Measurements from ENCODE around the gene MAEA.

The MAEA gene

GRCh38 chr4:1296324-1297022 is 6.8 kb downstream of the MAEA start:
- Histone ChIP-seq H3K9me3 (ENCODE audit: insufficient read depth, low read depth, low read length) (no peaks in the 10 kb centered on the region), H3K4me3 (ENCODE audit: low read length, poor library complexity, severe bottlenecking) (no peak overlapping the region), H3F3A (ENCODE audit: low read depth) (no peaks in the 10 kb centered on the region), H3K9ac (ENCODE audit: low read depth, low read length, poor library complexity, severe bottlenecking) (no peak overlapping the region), H3K4me1 (ENCODE audit: insufficient read depth, low read length, poor library complexity, severe bottlenecking) (peaks cover 30% of the 10 kb centered on the region), H2AFZ (ENCODE audit: low read length) (no peak overlapping the region), H3K79me2 (ENCODE audit: insufficient read depth, low read length) (peaks cover 94% of the 10 kb centered on the region), H3K27me3 (ENCODE audit: insufficient read depth, low read length, poor library complexity, severe bottlenecking) (no peaks in the 10 kb centered on the region), H3K9me2 (replicated peaks; ENCODE audit: low read depth, low read length) (no peaks in the 10 kb centered on the region), H4K20me1 (ENCODE audit: insufficient read depth, low read length, poor library complexity, severe bottlenecking) (peaks cover 56% of the 10 kb centered on the region), H3K4me2 (ENCODE audit: low read depth, low read length, poor library complexity, severe bottlenecking) (no peak overlapping the region), H3K36me3 (ENCODE audit: insufficient read depth, low read length) (peaks cover 17% of the 10 kb centered on the region; the same call in 1 of the 2 replicates)
- TF ChIP-seq EZH2phosphoT487 (IDR thresholded peaks at IDR 0.05; ENCODE audit: borderline replicate concordance), result no peak
- TF ChIP-seq CTCF (conservative IDR thresholded peaks at IDR 0.05; ENCODE audit: low read length), result no peak

DNA sequence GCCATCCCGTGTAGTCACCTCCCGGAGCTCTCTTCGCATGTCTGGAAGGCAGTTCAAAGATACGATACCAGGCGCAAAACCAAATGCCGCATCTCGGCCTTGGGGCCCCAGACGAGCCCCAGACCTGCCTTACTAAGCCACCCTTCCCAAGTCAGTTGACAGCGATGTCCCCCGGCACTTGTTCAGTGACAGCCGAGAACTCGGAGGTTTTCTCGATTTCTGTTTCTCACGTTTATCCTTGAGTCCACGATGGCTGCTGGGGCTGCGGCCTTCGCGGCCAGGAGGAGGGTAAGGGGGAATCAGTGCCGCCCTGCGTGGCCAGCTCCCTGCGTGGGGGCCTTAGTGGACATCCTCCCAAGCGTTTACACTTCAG is 7.3 kb downstream of the MAEA start:
- Histone ChIP-seq H3K4me2 (ENCODE audit: low read depth, low read length, poor library complexity, severe bottlenecking) (no peak overlapping the region), H3F3A (ENCODE audit: low read depth) (no peaks in the 10 kb centered on the region), H3K4me3 (ENCODE audit: low read length, poor library complexity, severe bottlenecking) (no peak overlapping the region), H3K27me3 (ENCODE audit: insufficient read depth, low read length, poor library complexity, severe bottlenecking) (no peaks in the 10 kb centered on the region), H3K4me1 (ENCODE audit: insufficient read depth, low read length, poor library complexity, severe bottlenecking) (peaks cover 24% of the 10 kb centered on the region), H3K9ac (ENCODE audit: low read depth, low read length, poor library complexity, severe bottlenecking) (no peak overlapping the region), H3K9me3 (ENCODE audit: insufficient read depth, low read depth, low read length) (no peaks in the 10 kb centered on the region), H2AFZ (ENCODE audit: low read length) (no peak overlapping the region), H3K36me3 (ENCODE audit: insufficient read depth, low read length) (peaks cover 17% of the 10 kb centered on the region; the same call in 1 of the 2 replicates), H4K20me1 (ENCODE audit: insufficient read depth, low read length, poor library complexity, severe bottlenecking) (peaks cover 52% of the 10 kb centered on the region), H3K79me2 (ENCODE audit: insufficient read depth, low read length) (peaks cover 92% of the 10 kb centered on the region), H3K9me2 (replicated peaks; ENCODE audit: low read depth, low read length) (no peaks in the 10 kb centered on the region)
- no peak for TF ChIP-seq CTCF (conservative IDR thresholded peaks at IDR 0.05; ENCODE audit: low read length)
- TF ChIP-seq EZH2phosphoT487 (IDR thresholded peaks at IDR 0.05; ENCODE audit: borderline replicate concordance), result no peak

DNA sequence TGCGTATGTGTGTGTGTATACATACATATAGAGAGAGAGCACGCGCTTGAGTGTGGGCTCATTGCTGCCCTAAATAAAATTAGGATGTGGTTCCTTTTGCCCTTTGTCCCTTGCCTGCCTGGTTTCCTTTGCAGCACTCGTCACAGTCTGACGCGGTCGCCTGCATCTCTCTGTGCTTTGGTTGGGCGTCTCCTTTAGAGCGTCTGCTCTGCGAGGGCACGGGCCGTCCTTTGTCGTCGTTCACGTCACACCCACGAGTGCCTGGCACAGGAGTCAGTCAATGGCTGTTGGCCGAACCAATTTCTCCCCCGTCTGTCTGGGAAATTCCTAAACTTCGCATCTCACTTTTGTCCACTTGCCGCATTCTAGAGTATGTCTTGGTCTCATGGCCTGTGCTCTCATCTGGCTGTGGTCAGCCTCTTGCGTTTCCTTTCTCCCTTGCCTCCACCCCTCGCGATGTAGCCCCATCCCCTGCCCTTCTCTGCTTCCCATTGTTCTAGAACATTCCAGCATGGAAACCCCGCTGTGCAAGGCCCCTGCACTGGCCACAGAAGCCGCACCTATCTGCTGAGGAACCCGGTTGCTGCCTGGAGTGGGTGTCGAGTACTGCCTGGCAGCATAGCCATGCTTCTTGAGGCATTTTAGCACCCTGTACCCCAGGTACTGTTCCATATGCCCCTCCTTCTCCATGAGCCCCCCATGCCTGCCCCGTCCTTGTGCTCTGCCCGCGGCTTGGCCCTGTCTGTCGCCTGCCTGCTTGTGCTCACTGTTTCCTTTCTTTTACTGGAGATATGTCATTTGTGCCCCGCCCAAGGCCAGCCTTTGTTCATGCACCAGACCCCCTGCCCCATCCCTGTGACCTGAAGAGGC is 8.0 kb downstream of the MAEA start:
- Histone ChIP-seq H4K20me1 (ENCODE audit: insufficient read depth, low read length, poor library complexity, severe bottlenecking) (peaks cover 46% of the 10 kb centered on the region), H3K4me2 (ENCODE audit: low read depth, low read length, poor library complexity, severe bottlenecking) (no peak overlapping the region), H3K27me3 (ENCODE audit: insufficient read depth, low read length, poor library complexity, severe bottlenecking) (no peaks in the 10 kb centered on the region), H3K9me2 (replicated peaks; ENCODE audit: low read depth, low read length) (no peaks in the 10 kb centered on the region), H3K79me2 (ENCODE audit: insufficient read depth, low read length) (peaks cover 92% of the 10 kb centered on the region), H3K9ac (ENCODE audit: low read depth, low read length, poor library complexity, severe bottlenecking) (no peak overlapping the region), H3K36me3 (ENCODE audit: insufficient read depth, low read length) (peaks cover 17% of the 10 kb centered on the region; the same call in 1 of the 2 replicates), H2AFZ (ENCODE audit: low read length) (no peak overlapping the region), H3F3A (ENCODE audit: low read depth) (no peaks in the 10 kb centered on the region), H3K4me3 (ENCODE audit: low read length, poor library complexity, severe bottlenecking) (no peak overlapping the region), H3K4me1 (ENCODE audit: insufficient read depth, low read length, poor library complexity, severe bottlenecking) (peaks cover 18% of the 10 kb centered on the region), H3K9me3 (ENCODE audit: insufficient read depth, low read depth, low read length) (no peaks in the 10 kb centered on the region)
- TF ChIP-seq EZH2phosphoT487 (IDR thresholded peaks at IDR 0.05; ENCODE audit: borderline replicate concordance) (no peak), CTCF (conservative IDR thresholded peaks at IDR 0.05; ENCODE audit: low read length) (no peak)

Measured in Loucy (cell line).